DOHH2 (cell line): ENCODE results near the gene GBX2.

Experiments
- EZH2phosphoT487 ChIP-seq: fragments of 200-600 bp; sonication (generic); IDR thresholded peaks from 2 replicates; pipeline ENCODE4 v1.6.1; 2017; ENCODE audit warnings: borderline replicate concordance, mild to moderate bottlenecking, antibody characterized with exemption, low read length, moderate library complexity, mixed read lengths
- TF ChIP-seq, protein P1 (sequence below): fragments of 200-600 bp; sonication (generic); IDR thresholded peaks from one replicate; pipeline ENCODE4 v1.5.1; 2014; ENCODE audit warnings: antibody characterized with exemption, mild to moderate bottlenecking, low read depth, low read length; ENCODE audit not compliant: poor library complexity, severe bottlenecking

GRCh38 chr2:236175548-236176150, 7.5 kb upstream of the GBX2 start:
- TF ChIP-seq, protein P1, sequence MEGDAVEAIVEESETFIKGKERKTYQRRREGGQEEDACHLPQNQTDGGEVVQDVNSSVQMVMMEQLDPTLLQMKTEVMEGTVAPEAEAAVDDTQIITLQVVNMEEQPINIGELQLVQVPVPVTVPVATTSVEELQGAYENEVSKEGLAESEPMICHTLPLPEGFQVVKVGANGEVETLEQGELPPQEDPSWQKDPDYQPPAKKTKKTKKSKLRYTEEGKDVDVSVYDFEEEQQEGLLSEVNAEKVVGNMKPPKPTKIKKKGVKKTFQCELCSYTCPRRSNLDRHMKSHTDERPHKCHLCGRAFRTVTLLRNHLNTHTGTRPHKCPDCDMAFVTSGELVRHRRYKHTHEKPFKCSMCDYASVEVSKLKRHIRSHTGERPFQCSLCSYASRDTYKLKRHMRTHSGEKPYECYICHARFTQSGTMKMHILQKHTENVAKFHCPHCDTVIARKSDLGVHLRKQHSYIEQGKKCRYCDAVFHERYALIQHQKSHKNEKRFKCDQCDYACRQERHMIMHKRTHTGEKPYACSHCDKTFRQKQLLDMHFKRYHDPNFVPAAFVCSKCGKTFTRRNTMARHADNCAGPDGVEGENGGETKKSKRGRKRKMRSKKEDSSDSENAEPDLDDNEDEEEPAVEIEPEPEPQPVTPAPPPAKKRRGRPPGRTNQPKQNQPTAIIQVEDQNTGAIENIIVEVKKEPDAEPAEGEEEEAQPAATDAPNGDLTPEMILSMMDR = no peak
- no peak for TF ChIP-seq EZH2phosphoT487
